Measurements from ENCODE around the gene MORC1.

Gene MORC1

DNA sequence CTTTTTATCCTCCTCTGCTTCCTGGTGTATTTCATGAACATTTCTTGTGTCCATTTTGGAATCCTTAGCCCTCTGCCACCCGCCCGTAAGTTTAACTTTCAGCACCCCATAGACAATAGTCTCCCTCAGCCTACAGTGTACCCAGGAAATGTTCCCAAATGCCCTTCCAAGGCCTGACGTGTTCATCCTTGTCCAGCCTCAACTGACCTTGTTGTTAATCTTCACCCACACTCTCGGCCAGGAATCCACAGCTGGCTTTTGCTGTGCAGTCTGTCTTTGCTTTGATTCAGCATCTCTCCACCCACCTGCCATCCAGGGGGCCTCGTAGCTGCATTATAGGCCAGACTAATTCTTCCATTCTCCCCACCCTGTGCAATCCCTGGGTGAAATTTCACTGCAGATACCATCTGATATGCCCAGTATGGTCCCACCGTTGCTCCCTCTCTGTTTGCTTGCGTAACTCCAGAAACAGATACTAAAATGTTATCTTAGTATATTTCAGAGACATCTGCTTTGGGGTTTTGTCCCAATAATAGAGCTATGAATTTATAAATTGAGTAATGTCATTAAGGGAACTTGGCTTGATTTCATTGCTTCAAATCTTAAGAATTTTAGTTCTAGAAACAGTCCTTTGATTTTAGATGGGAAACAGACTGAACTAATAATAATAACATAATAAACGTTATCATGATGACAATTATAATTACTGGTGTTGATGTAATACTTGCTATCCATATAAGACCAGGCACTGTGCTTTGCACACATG lies 180.8 kb downstream of the MORC1 start:
- no peak for DNase-seq

DNA sequence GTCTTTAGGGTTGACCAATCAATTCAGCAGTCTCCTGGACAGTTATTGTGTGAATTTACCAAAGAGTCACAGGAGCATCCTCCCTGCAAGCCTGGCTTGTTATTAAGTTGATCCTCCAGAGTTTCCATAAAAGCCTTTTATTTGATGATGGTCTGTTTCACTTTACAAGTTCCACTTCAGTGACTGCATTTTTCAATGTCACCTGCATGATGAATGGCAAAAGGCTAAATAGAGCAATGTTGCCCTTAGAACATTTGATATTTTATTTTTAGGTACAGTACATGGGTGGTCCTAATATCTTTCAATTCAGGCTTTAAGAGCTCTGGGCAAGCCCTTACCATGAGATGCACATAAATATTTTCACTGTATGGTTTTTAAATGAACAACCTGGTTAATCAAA lies 186.9 kb downstream of the MORC1 start:
- no peak for DNase-seq

DNA sequence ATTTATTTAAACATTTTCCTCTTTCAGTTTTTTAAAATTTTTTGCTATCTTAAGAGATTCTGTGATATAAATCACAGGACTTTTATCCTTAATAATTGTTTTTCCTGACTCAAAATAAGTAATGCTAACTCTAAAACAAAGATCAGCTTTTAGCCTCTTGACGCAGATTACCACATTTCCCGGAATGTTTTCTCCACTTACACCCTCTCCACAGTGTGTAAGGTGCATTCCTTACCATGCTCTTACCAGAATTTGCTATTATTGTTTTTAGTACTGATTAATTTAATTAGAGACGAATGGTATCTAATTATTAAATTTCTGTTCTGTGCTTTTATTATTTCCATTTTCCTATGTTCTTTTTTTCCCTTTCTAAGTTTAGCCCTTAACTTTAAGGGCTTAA lies 199.1 kb downstream of the MORC1 start:
- no peak for DNase-seq

DNA sequence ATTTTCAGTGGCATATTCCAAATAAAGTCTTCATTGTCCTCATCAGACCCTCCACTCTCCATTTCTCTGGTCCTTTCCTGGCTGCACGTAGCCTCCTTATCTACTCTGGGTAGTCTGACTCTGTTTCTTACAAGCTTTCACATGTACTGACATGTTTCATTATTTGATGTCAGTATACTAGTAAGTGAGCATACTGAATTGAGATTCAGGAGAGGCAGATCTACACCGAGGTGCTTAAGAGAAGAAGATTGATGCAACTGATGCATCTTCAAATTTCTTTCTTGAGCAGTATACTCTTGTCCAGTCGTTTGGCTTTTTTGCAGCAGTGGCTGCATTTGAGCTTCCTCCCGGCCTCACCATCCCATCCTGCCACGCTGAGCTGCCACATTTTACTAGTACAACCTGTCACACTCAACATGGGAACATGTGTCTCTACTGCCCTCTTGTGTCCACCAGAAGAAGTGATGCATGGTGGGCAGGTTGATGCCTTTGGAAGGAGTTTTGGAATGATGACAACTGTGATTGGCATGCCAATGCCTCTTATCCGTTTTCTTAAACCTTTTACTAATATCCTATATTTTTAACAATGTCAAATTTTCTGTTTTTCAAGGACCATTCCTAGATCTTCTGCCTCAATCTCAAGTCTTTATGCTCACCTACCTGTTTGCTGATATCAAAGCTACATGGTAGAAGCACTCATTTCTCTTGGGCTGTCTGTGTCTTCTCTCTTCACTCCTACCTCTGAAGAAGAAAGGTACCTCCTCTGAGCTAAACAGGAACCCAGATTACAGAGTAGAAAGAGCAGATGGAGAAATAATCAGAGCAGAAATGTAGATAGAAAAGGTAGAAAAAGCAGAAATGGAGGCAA lies 202.9 kb downstream of the MORC1 start:
- peak in 1 of 2 experiments; percentile 73 for DNase-seq

GRCh38 chr3:108909799-108910198 lies 208.1 kb downstream of the MORC1 start:
- DNase-seq: no peak
